Stimulated activated CD4-positive, alpha-beta T cell treated with anti-CD3 and anti-CD28 coated beads, TNF-alpha, amount 100 ng/mL, for 1 hour (primary cell): ENCODE results near the gene STK4.
"Not testable (repeated sequence)": the region's sequence is repeated elsewhere in the genome, so short reads cannot be mapped to it uniquely, and the experiment has no call there.

ENCODE experiments used
- DNase-seq, 3 donors: peaks; one replicate each; pipeline ENCODE4 v3.0.0-alpha.2; 2020; ENCODE audit warnings: low read depth in 3 of 3, low spot score in 1 of 3

Gene STK4

GRCh38 chr20:44981736-44982406, 15.6 kb downstream of the STK4 start:
- no peak for DNase-seq

DNA sequence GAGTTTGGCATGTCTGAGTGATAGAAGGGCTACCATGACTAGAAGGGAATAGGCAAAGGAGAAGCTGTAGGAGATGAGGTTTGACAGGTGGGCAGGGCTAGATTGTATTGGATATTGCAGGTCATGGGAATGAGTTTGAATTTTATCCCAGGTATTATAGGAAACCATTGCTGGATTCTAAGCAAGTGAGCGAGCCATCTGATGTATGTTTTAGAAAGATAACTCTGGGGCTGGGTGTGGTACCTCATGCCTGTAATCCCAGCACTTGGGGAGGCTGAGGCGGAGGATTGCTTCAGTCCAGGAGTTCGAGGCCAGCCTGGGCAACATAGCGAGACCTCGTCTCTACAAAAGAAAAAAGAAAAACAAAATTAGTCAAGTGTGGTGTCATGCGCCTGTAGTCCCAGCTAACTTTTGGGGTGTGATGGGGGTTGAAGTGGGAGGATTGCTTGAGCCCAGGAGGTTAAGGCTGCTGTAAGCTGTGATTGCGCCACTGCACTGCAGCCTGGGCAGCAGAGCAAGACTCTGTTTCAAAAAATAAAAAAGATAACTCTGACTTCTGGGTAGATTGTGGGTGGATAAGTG, 16.9 kb downstream of the STK4 start:
- DNase-seq: no peak

DNA sequence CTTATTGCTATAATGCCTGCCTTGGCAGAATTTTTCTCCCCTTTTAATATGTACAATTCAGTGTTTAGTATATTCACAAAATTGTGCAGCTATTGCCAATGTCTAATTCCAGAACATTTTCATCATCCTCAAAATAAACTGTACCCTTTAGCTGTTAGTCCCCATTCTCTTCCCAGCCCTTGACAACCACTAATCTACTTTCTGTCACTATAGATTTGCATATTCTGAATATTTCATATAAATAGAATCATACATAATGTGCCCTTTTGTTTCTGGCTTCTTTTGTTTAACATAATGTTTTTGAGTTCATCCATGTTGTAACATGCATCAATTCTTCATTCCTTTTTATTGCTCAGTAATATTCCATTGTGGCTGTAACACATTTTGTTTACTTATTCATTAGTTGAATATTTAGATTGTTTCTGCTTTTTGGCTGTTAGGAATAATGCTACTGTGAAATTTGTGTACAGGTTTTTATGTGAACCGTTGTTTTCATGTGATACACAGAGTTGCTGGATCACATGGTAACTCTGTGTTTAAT, 22.4 kb downstream of the STK4 start:
- no peak for DNase-seq

GRCh38 chr20:44990425-44990824, 24.1 kb downstream of the STK4 start:
- DNase-seq: peak in 1 of 3 donors; percentile 12

- no peak for DNase-seq
Measured at GRCh38 chr20:44990957-44991356, 24.6 kb downstream of the STK4 start.

DNA sequence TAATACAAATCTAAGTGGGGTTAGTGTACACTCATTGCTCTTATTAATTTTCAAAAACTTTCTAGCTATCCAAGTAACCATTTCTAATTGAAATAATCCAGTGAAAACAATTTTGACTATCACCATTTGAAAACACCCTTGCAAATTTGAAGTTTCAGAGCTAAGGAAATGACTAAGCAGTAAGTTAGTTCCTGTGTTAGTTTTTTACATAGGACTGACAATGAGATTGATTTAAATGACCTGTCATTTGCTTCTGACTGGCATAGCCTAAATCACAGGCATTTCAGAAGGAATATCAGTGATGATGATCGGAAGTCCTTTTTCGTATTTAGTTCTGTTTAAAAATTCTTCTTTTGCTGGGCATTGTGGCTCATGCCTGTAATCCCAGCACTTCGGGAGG, 27.0 kb downstream of the STK4 start:
- DNase-seq: no peak

DNA sequence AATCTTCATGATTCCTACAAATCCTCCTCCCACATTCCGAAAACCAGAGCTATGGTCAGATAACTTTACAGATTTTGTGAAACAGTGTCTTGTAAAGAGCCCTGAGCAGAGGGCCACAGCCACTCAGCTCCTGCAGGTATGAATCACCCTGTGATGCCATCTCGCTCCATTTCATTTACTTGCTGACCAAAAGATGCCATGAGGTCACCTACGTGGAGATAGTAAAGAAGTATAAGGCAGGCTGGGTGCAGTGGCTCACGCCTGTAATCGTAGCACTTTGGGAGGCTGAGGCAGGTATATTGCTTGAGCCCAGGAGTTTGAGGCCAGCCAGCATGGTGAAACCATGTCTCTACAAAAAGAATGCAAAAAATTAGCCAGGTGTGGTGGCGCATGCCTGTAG, 30.9 kb downstream of the STK4 start:
- no peak for DNase-seq

DNA sequence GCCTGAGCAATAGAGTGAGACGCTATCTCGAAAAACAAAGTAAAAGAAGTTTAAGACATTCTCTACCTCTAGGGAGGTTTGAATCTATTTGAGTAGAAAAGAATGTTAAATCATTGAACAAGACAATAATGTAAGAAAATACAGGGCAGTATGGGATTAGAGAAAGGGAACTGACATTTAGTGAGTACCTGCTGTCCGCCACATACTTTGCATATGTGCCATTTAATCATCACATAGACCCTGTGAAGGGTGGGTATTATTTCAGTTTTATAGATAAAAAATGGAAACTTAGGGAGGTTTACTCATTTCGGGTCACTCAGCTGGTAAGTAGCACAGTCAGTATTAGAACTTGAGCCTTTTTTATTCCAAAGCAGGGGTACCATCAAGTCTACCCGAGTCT, 31.4 kb downstream of the STK4 start:
- DNase-seq: no peak

DNA sequence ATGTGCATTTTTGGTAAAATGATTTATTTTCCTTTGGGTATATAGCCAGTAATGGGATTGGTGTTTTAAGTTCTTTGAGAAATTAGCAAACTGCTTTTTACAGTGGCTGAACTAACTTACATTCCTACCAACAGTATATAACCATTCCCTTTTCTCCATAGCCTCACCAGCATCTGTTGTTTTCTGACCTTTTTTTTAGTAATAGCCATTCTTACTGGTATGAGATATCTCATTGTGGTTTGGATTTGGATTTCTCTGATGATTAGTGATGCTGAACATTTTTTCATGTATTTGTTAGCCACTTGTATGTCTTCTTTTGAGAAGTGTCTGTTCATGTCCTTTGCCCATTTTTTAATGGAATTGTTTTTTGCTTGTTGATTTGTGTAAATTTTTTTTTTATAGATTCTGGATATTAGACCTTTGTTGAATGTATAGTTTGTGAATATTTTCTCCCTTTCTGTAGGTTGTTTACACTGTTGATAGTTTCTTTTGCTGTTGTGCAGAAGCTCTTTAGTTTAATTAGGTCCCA, 42.3 kb downstream of the STK4 start:
- no peak for DNase-seq

DNA sequence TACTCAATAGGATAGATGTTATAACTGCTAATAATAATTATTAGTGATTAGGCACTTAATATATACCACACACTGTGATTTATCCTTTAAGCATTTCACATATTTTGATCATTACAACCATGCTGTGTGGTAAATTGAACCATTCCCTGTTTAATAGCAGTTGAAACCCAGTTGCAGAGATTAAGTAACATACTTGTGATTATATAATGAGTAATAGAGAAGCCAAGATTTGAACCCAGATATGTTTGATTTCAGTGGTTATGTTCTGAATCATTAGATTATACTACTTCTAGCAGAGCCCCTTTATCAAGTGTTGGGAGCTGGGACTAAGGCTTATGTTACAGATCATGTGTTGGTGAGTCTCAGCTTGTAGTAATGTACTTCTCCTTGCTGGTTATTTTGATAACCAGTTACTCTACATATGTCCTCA, 44.1 kb downstream of the STK4 start:
- no peak for DNase-seq

DNA sequence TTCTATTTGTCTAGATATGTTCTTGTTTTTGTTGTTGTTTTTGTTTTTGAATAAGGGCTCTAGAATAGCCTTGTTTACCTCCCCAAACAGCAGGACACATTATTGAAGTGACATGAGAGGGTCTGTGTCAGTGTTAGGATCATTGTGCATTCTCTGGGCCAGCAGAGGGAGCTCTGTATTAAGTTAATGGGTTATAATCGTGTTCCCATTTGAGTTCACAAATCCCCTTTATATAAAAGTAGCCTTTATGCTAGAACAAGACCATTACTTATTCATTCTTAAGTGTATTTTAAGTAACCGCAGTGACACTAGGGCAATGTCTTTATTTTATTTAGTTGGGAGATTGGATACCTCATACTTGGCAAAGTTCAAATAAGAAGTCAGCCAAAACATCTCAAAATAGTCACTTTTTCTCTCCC, 44.8 kb downstream of the STK4 start:
- DNase-seq: peak; percentile 12 to 24 (median 12)

DNA sequence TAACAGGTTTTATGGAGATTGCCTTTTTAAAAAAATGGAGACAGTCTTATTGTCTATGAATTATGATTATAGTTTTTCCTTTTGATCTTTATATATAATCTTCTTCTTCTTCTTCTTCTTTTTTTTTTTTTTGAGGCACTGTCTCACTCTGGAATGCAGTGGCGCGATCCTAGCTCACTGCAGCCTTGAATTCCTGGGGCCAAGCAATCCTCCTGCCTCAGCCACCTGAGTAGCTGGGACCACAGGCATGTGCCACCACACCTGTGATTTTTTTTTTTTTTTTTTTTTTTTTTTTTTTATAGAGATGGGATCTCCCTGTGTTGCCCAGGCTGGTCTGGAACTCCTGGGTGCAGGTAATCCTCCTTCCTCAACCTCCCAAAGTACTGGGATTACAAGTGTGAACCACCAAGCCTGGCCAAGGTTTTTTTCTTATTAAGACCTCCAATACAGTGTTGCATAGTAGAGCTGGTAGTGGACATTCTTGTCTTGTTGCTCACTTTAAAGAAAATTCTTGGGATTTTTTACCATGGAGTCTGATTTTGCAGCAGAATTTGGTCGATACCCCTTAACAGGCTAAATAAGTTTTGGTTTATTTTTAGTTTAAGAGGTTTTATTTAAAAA, 46.5 kb downstream of the STK4 start:
- DNase-seq: no peak

GRCh38 chr20:45014131-45014530, 47.8 kb downstream of the STK4 start:
- DNase-seq: not testable (repeated sequence)

DNA sequence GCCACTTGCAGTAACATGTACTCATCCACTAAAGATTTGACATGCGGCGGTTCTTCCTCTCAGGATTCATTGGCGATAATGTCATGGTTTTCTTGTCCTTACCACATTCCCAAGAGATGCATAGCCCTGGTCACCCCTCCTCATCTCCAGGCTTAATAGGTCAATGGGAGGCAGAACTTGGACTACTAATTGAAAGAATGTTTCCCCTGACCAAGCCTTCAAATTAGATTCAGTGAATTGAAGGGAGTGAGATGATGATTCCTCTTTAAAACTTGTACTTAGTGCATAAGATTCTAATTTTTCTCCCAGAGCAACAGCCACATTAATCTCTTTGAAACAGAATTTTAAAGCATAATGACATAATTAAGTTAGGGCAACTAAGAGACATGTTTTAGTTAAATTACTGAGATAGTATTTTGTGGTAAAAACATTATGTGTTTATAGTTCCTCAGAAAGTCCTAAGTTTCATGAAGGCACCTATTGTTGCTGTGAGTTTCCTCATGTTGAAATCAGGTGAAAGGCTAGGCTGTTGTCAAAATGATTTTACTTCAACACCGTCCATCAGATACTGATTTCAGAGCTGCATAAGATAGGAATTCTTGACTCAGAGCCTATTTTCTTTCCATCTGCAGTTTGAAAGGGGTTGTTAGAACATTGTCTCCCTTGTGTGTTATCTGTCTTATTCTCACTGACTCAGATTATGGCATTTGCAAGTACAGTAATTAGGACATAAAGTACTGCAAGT, 48.5 kb downstream of the STK4 start:
- DNase-seq: no peak

- no peak for DNase-seq
Measured at GRCh38 chr20:45016089-45016671, 49.9 kb downstream of the STK4 start.

DNA sequence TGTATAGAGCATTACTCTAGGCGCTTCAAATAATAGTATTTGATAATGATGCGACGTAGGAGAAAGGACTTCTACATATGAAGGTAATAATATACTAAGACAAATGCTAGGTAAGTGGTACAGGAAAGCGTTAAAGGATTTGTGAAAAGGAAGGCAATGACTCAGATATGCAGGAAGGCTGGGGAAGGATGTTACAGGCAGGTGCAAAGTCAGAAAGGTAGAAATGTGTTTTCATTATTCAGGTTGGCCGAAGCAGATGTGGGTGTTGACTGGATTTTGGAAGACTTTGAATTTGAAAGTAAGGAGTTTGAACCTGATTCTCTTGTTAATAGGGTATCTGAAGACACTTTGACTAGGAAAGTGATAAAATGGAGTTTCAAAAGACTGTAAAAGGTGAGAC, 51.0 kb downstream of the STK4 start:
- DNase-seq: no peak

DNA sequence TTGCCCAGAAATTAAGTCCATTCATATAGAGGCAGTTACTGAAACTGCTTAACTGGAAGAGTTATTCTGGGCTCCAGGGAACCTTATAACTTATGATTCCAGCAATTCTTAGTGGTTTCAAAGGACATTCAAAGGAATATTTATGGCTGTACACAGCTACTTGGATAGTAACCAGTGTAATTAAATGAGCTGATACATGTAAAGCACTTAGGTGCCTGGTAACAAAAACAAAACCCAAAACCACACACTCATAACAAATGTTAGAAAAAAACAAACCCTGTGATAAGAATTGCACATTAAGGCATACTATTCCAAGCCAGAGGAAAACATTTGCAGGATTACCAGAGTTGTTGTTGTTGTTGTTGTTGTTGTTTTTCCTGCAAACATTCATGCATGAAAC, 51.5 kb downstream of the STK4 start:
- DNase-seq: no peak

DNA sequence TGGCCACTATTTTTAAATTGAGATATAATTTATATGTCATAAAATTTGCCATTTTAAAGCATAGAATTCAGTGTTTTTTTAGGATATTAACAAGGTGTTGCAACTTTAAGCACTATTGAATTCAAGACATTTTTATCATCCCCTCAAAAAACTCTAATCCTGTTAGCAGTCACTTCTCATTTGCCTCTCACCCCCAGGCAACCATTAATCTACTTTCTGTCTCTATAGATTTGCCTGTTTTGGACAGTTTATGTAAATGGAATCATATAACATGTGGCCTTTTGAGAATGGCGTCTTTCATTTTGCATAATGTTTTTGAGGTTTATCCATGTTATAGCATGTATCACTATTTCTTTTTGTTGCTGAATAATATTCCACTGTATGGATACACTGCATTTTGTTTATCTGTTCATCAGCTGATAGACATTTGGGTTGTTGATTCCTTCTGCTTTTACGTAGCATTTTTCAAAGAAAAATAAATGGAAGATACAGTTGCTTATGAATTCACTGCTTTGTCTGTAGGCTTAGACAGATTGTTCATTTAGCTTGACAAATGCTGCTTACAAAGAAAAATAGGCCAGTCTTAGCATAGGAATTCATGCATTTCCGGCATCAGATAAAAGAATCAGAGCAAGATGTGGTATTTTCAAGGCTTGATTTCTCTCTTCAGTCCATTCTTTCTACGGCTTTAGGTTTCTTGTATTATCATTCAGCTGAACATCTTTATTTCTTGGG, 52.9 kb downstream of the STK4 start:
- DNase-seq: no peak

DNA sequence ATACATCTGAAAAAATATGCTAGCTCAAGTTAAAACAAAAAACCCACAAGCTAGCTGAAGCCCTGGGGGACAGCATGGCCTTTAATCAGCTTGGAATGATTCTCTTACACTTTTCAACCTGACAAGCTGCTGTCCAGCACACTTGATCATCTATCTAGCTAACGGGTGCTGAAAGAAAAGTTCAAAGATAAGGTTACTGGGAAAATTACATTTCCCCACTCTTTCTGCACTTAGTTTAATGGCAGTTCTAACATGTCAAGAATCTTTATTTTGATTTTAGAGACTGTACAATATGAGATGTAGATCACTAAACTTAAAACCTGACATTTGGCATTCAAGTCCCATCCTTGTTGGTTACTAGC, 53.4 kb downstream of the STK4 start:
- DNase-seq: no peak

DNA sequence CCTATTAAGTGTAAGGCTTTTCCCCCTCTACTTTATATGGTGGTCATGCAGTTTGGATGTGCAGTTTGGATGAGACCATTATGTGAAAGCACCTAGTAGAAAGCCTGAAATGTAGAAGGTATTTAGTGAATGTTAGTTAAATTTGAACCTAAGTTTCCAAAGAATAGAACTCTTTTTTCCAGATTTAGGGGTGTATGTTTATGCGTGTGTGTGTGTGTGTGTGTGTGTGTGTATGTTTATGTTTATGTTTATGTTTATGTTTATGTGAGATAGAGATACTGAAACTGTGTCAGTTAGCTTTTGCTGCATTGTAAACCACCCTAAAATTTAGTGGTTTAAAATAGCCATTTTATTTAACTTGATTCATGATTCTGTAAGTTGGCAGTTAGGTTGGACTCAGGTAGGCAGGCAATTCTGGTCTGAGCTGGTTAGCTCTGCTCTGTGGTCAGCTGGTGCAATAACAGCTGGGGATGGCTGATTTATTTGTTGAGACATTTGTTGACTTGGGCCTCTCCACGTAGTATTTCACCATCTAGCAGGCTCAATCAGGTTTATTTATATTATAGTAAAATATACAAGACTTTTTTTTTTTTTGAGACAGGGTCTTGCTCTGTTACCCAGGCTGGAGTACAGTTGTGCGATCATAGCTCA, 54.0 kb downstream of the STK4 start:
- no peak for DNase-seq
